NCI-H1092 (cell line): Measurements from ENCODE around the gene GPNMB.

ENCODE experiments used
- DNase-seq: peaks from one replicate; lab custom pipeline; 2025; lab: John Stamatoyannopoulos, UW

The GPNMB gene

GRCh38 chr7:23273141-23273599 is 26.6 kb downstream of the GPNMB start:
- peak; percentile 87 for DNase-seq

DNA sequence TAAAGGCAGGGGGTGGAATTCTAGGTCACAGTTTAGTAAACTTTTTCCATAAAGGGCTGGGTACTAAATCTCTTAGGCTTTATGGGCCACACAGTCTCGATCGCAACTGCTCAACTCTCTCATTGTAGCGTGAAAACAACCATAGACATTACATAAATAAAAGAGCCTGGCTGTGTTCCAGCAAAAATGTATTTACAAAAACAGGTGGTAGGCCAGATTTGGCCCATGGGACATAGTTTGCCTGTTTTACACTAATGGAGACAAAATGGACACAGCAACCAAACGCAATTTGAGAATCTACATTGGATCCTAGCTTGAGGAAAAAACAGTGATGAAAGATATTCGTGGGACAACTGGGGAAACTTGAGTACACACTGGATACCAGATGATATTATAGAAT is 29.3 kb downstream of the GPNMB start:
- no peak for DNase-seq

DNA sequence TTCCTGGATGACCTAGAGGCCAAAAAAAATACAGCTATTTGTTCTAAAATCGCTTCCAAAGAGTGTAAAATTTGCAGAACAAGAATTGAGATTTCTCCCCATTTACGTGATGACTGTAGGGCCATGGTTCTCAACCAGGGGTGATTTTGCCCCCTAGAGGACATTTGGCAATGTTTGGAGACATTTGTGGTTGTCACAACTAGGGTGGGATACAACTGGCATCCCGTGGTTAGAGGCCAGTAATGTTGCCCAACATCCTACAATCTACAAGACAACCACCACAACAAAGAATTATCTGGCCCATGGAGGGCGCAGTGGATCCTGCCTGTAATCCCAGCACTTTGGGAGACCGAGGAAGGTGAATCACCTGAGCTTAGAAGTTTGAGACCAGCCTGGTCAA is 29.8 kb downstream of the GPNMB start:
- DNase-seq: no peak

GRCh38 chr7:23276947-23277346 is 30.4 kb downstream of the GPNMB start:
- DNase-seq: no peak

- DNase-seq: peak; percentile 47
Observed at GRCh38 chr7:23277359-23277989, 30.9 kb downstream of the GPNMB start.

DNA sequence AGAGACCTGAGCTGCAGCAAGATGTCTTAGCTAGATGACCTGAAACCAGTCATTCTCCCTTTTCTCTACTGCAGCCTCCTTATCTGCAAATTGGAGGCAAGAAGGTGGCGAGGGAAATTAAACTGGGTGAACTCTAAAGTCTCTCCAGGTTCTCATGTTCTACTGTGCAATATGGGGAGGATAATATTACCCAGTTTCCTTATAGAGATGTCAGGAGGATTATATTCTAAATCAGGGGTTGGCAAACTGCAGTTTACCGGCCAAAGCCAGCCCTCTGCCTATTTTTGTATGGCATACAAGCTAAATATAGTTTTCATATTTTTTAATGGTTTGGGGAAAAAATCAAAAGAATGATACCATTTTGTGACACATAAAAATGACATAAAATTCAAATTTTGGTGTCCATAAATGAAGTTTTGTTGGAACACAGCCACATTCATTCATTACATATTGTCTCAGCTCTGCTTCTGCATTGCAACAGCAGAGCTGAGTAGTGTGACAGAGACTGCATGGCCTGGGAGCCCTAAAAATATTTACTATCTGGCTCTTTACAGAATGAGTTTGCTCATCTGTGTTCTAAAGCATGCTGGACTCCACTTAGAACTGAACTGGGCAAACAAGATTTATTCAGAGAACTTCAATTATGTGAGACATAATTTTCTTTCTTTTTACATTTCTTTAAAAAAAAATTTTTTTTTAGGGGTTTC is 33.4 kb downstream of the GPNMB start:
- no peak for DNase-seq

- DNase-seq: no peak
Observed at GRCh38 chr7:23283086-23283485, 36.5 kb downstream of the GPNMB start.

GRCh38 chr7:23284871-23285270 is 38.3 kb downstream of the GPNMB start:
- no peak for DNase-seq

DNA sequence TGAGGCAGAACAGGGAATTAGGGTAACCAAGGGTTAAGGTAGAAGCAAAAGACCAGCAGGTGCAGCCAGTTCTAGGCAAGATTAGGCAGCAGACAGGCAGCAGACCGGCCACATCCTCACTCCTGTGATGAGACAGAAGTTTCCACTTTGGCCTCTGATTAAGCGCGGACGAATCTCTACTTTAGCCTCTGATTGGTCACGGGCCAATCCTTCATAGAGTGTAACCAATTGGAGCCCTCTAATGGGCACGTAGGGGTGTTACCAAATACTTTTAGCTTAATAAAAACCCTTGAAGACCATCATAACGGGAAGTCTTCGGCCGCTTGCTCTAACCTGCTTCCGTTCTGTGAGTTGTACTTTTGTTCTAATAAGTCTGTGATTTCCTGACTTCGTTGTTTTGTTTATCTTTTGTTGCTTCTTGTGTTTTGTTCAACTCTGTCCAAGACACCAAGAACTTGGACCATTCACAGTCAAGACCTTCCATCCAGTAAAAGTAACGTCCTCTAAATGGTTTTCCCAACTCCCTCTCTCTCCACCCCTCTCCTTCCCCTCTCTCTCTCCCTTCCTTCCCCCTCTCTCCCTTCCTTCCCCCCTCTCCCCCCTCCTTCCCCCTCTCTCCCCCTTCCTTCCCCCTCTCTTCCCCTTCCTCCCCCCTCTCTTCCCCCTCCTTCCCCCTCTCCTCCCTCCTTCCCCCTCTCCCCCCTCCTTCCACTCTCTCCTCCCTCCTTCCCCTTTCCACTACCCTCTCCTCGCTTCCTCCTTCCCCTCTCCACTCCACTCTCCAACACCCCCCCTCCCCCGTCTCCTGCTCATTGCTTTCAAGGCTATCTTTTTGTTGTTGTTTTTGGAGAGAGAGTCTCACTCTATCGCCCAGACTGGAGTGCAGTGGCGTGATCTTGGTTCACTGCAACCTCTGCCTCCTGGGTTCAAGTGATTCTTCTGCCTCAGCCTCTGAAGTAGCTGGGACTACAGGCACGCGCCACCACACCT is 39.4 kb downstream of the GPNMB start:
- DNase-seq: no peak

GRCh38 chr7:23287612-23288011 is 41.0 kb downstream of the GPNMB start:
- no peak for DNase-seq

GRCh38 chr7:23290993-23291392 is 44.4 kb downstream of the GPNMB start:
- no peak for DNase-seq

GRCh38 chr7:23291957-23292560 is 45.5 kb downstream of the GPNMB start:
- DNase-seq: no peak

- no peak for DNase-seq
Observed at GRCh38 chr7:23292623-23293022, 46.0 kb downstream of the GPNMB start.

- no peak for DNase-seq
Observed at GRCh38 chr7:23293500-23294073, 47.0 kb downstream of the GPNMB start.

DNA sequence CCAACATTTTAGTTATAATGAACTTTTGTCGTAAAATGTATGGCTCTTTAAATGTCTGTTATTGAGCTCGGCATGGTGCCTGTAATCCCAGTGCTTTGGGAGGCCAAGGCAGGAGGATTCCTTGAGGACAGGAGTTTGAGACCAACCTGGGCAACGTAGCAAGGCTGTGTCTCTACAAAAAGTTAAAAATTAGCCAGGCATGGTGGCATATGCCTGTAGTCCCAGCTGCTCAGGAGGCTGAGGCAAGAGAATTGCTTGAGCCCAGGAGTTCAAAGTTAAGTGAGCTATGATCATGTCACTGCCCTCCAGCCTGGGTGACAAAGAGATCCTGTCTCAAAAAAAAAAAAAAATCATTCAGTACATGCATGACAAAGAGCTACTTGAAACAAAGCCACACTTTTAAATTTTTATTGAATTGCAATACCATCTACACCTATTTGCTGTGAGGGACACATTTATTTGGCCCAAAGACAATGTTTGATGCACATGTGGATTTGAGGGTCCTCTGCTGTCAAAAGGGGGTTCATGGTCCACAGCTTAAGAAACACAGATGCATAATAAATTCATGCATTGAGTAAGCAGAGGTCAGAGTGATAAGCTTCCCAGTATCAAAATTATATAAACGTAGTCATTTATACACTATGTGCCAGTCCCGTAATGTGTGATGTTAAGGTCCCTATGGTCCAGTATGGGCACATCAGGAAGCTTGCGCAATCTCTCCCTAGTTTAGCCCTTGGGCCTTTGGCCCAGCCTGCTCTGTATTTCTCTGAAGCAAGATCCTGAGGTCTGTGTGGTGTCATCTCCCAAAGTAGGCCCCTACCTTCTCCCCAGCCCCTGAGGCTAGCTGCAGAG is 48.2 kb downstream of the GPNMB start:
- no peak for DNase-seq

DNA sequence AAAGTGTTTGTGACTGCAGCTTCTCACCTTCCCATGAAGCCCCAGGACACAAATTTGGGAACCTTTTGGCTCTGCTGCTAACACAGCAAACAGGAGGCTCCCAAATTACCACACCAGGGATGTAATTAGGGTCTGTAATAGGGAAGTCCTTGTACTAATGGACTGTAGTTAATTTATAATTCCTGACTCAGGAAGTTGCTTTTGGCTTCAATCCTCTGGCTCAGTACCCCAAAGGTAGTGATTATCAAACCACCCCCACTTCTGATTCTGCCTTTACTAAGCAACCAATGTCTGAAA is 48.8 kb downstream of the GPNMB start:
- no peak for DNase-seq

DNA sequence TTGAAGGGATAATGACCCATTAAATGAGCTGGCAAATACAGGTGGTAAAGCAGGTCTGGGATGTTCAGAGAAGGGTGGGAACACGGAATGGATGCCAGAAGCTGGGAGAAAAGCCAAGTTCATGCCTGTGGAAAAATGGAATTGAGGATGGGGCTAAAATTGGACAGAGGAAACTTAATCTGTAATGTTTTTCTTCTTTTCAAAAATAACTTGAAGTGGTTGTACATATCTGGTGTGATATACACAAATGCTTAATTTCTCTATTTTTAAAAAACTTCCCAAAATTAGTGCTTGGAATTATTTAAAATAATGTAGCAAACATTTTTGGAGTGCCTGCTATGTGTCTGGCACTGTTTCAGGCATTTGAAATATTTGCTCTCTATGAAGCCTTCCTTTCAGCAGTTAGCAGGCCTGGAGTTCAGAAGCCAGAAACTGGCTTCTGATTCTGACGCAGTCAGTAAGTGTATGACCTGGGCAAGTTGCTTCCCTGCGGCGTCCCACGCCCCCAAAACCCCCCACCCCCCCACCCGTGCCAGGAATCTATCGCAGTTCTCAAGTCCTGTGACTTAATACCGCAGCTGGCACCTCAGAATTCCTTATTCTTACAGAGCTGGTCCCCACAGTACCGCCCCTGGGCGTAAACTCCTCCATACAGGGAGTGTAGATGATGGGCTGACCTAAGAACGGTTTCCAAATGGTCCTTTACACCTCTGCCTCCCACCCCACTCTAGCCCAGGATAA is 51.7 kb downstream of the GPNMB start:
- no peak for DNase-seq

- DNase-seq: peak; percentile 98
Observed at GRCh38 chr7:23298885-23299769, 52.6 kb downstream of the GPNMB start, which contains the start of gene MALSU1. Gene MALSU1 (plus strand): TSS chr7:23299339. CDS start chr7:23299353, 14 bp downstream.

GRCh38 chr7:23299770-23300300 is 53.3 kb downstream of the GPNMB start:
- DNase-seq: no peak
